ENCODE measurements around the gene FOXN4.

FOXN4 gene

GRCh38 chr12:109256011-109256410 is 53.1 kb downstream of the FOXN4 start:
- no peak for DNase-seq

GRCh38 chr12:109255377-109255776 is 53.7 kb downstream of the FOXN4 start:
- DNase-seq: no peak

GRCh38 chr12:109253913-109254544 is 55.1 kb downstream of the FOXN4 start:
- no peak for DNase-seq

GRCh38 chr12:109252799-109253198 is 56.3 kb downstream of the FOXN4 start:
- DNase-seq: no peak

GRCh38 chr12:109250523-109250922 is 58.6 kb downstream of the FOXN4 start:
- DNase-seq: peak in 1 of 5 experiments; percentile 54

GRCh38 chr12:109247831-109248654 is 61.0 kb downstream of the FOXN4 start:
- DNase-seq: no peak

GRCh38 chr12:109246221-109246620 is 62.9 kb downstream of the FOXN4 start:
- DNase-seq: no peak

GRCh38 chr12:109244073-109244472 is 65.0 kb downstream of the FOXN4 start:
- no peak for DNase-seq

- DNase-seq: no peak
These were observed 67.1 kb downstream of the FOXN4 start for GRCh38 chr12:109241936-109242335.

- DNase-seq: no peak
These were observed 68.7 kb downstream of the FOXN4 start for GRCh38 chr12:109240365-109240764.

- DNase-seq: no peak
These were observed 69.4 kb downstream of the FOXN4 start for GRCh38 chr12:109239691-109240090.

- DNase-seq: peak in 1 of 5 experiments; percentile 15
These were observed 69.9 kb downstream of the FOXN4 start for GRCh38 chr12:109239179-109239578.

GRCh38 chr12:109236257-109236656 is 72.8 kb downstream of the FOXN4 start:
- no peak for DNase-seq

GRCh38 chr12:109234012-109234411 is 75.1 kb downstream of the FOXN4 start:
- DNase-seq: no peak

- no peak for DNase-seq
These were observed 76.4 kb downstream of the FOXN4 start for GRCh38 chr12:109232731-109233130.

- DNase-seq: no peak
These were observed 78.9 kb downstream of the FOXN4 start for GRCh38 chr12:109230193-109230592.

- DNase-seq: no peak
These were observed 80.4 kb downstream of the FOXN4 start for GRCh38 chr12:109228664-109229063.
